Esophagus muscularis mucosa (tissue), 4 donors: ENCODE measurements around the gene TBPL1.

Experiments used
- EP300 ChIP-seq: sonication (generic); formaldehyde crosslinking; IDR thresholded peaks from one replicate; pipeline ENCODE4 v1.6.1; 2017; ENCODE audit warnings: antibody characterized with exemption
- POLR2A ChIP-seq: fragments of 450-650 bp; IDR thresholded peaks from one replicate; pipeline ENCODE4 v1.6.1; 2017; ENCODE audit warnings: antibody characterized with exemption, moderate library complexity, mild to moderate bottlenecking, low read depth
- POLR2AphosphoS5 ChIP-seq, 2 donors: sonication (generic); formaldehyde crosslinking; IDR thresholded peaks; one replicate each; pipeline ENCODE4 v1.6.1; 2017; ENCODE audit warnings: antibody characterized with exemption in 2 of 2
- TF ChIP-seq, protein P1 (sequence below), 3 experiments: fragments of 200-600 bp in 2 of 3; fragments of 450-650 bp in 1 of 3; sonication (generic) in 2 of 3; IDR thresholded peaks; one replicate each; pipeline ENCODE4 v1.5.1; 2017 to 2019; ENCODE audit warnings: antibody characterized with exemption in 3 of 3, mild to moderate bottlenecking in 2 of 3, moderate library complexity in 1 of 3

DNA sequence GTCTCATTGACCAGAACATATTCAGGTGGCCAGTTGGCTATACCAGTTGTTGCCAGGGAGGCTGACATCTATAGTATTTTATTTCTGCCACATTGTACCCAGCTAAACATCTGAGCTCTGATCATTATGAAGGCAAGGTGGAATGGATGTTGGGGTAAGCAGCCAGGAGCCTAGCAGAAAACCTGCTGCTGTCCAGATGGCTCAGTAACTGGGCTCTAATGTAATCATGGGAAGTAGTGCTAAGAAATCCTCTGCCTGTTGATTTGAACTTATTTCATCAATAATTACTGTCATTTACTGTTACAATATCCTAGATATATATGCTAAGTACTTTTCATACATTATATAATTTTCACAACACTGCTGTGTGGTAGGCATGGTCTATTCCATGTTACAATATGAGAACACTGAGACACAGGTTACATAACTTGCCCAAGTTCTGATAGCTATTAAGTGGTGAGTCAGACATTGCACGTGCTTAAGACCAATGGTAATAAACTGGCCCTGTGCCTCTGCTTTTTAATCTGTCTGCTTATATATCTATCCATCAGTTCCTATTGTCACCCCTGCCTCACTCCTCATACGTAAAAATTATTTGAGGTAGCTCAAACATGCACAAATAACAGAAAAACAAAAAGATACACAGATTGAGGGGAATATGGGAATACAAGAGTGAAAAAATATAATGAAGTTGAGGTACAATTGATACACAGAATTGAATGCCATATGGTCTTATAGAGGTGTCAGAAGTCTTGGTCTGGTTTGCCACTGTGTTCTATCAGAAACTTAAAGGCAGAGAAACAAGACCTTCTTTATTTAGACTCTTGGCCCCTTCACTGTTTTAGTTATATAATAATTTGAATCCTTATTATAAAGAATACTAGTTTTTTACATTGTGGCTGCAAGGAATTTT is 25.2 kb downstream of the TBPL1 start:
- TF ChIP-seq, protein P1, sequence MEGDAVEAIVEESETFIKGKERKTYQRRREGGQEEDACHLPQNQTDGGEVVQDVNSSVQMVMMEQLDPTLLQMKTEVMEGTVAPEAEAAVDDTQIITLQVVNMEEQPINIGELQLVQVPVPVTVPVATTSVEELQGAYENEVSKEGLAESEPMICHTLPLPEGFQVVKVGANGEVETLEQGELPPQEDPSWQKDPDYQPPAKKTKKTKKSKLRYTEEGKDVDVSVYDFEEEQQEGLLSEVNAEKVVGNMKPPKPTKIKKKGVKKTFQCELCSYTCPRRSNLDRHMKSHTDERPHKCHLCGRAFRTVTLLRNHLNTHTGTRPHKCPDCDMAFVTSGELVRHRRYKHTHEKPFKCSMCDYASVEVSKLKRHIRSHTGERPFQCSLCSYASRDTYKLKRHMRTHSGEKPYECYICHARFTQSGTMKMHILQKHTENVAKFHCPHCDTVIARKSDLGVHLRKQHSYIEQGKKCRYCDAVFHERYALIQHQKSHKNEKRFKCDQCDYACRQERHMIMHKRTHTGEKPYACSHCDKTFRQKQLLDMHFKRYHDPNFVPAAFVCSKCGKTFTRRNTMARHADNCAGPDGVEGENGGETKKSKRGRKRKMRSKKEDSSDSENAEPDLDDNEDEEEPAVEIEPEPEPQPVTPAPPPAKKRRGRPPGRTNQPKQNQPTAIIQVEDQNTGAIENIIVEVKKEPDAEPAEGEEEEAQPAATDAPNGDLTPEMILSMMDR (IDR thresholded peaks at IDR 0.05) = no peak
- TF ChIP-seq POLR2A = no peak
- no peak for TF ChIP-seq EP300
- TF ChIP-seq POLR2AphosphoS5 (IDR thresholded peaks at IDR 0.05) = peak in 1 of 2 donors; percentile 63
